Neural cell (in vitro differentiated cells): ENCODE measurements around the gene MECR.

Source experiments
- EP300 ChIP-seq: fragments of 450-650 bp; conservative IDR thresholded peaks from 2 replicates; pipeline ENCODE4 v1.6.1; 2014; ENCODE audit warnings: antibody characterized with exemption, mild to moderate bottlenecking, moderate library complexity; ENCODE audit not compliant: poor library complexity, severe bottlenecking
- POLR2AphosphoS5 ChIP-seq: IDR thresholded peaks from 2 replicates; pipeline ENCODE4 v1.6.1; 2012
- TF ChIP-seq, protein P1 (sequence below): fragments of 450-650 bp; IDR thresholded peaks from 2 replicates; pipeline ENCODE4 v1.5.1; 2014; ENCODE audit warnings: antibody characterized with exemption, mild to moderate bottlenecking, moderate library complexity; ENCODE audit not compliant: poor library complexity, severe bottlenecking

DNA sequence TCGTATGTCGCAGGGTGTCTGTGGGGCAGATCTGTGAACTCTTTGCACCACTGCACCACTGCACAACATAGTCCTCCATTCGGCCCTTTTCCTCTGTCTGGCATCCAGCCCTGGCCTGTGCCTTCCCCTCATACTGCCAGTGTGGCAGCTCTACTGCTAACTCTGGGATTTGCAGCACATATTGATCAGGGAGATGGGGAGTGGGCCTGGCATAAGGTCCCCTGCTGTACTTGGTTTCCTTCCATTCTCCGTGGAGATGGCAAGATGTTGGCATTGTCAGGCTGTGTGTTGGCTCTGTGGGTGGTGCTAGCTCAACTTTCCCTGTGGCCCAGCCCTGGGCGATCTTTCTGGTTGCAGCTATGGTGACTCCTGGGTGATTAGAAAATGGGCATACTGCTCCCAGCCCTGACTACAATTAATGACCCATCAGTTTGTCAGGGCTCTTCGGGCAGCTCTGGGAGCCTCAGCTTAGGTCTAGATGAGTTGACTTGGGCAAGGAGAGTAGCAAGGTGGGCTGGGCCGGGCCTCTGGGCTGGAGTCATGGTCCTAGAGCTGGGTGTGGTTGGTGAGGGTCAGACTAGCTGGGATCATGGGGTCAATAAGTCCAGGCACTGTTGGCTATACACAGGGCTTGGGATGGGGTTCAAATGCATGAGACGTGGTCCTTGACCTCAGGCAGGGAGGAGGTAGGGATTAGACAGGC is 17.0 kb upstream of the MECR start:
- TF ChIP-seq, protein P1, sequence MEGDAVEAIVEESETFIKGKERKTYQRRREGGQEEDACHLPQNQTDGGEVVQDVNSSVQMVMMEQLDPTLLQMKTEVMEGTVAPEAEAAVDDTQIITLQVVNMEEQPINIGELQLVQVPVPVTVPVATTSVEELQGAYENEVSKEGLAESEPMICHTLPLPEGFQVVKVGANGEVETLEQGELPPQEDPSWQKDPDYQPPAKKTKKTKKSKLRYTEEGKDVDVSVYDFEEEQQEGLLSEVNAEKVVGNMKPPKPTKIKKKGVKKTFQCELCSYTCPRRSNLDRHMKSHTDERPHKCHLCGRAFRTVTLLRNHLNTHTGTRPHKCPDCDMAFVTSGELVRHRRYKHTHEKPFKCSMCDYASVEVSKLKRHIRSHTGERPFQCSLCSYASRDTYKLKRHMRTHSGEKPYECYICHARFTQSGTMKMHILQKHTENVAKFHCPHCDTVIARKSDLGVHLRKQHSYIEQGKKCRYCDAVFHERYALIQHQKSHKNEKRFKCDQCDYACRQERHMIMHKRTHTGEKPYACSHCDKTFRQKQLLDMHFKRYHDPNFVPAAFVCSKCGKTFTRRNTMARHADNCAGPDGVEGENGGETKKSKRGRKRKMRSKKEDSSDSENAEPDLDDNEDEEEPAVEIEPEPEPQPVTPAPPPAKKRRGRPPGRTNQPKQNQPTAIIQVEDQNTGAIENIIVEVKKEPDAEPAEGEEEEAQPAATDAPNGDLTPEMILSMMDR, result no peak
- TF ChIP-seq EP300 (no peak), POLR2AphosphoS5 (no peak)
